RWPE1 (cell line): ENCODE data around the gene MED17.
"Not testable (repeated sequence)": the region's sequence is repeated elsewhere in the genome, so short reads cannot be mapped to it uniquely, and the experiment has no call there.

Experiments used
- CTCF ChIA-PET: fragments of 350-600 bp; sonication (Branson Sonifier 250); formaldehyde crosslinking; extraction: SDS; loops from one replicate; lab custom pipeline; 2021; lab: Yijun Ruan, JAX
- POLR2A ChIA-PET: fragments of 400-600 bp; formaldehyde crosslinking; extraction: SDS; loops from one replicate; lab custom pipeline; 2020; ENCODE audit warnings: antibody characterized with exemption; ENCODE audit not compliant: low non-redundant PET; lab: Yijun Ruan, JAX
- DNase-seq: peaks from one replicate; pipeline ENCODE4 v3.0.0; 2012; ENCODE audit warnings: low spot score
- H3K27ac ChIP-seq: fragments of 450-650 bp; 2 replicates; pipeline ENCODE4 v1.5.1; 2017
- TF ChIP-seq, protein P1 (sequence below): fragments of 450-650 bp; conservative IDR thresholded peaks from 2 replicates; pipeline ENCODE4 v1.5.1; 2017; ENCODE audit warnings: low read depth, mild to moderate bottlenecking

MED17 gene

GRCh38 chr11:93757301-93757700 lies 26.8 kb upstream of the MED17 start:
- TF ChIP-seq, protein P1, sequence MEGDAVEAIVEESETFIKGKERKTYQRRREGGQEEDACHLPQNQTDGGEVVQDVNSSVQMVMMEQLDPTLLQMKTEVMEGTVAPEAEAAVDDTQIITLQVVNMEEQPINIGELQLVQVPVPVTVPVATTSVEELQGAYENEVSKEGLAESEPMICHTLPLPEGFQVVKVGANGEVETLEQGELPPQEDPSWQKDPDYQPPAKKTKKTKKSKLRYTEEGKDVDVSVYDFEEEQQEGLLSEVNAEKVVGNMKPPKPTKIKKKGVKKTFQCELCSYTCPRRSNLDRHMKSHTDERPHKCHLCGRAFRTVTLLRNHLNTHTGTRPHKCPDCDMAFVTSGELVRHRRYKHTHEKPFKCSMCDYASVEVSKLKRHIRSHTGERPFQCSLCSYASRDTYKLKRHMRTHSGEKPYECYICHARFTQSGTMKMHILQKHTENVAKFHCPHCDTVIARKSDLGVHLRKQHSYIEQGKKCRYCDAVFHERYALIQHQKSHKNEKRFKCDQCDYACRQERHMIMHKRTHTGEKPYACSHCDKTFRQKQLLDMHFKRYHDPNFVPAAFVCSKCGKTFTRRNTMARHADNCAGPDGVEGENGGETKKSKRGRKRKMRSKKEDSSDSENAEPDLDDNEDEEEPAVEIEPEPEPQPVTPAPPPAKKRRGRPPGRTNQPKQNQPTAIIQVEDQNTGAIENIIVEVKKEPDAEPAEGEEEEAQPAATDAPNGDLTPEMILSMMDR, result no peak
- ChIA-PET POLR2A (no interaction called here), CTCF (no interaction called here)
- no peak overlapping the region for H3K27ac ChIP-seq
- no peak for DNase-seq

- CTCF ChIA-PET, result no interaction called here
- H3K27ac ChIP-seq, result no peak overlapping the region
- TF ChIP-seq, protein P1, result no peak
- no peak for DNase-seq
- POLR2A ChIA-PET, result no interaction called here
Observed at GRCh38 chr11:93757924-93758865, 25.9 kb upstream of the MED17 start.

DNA sequence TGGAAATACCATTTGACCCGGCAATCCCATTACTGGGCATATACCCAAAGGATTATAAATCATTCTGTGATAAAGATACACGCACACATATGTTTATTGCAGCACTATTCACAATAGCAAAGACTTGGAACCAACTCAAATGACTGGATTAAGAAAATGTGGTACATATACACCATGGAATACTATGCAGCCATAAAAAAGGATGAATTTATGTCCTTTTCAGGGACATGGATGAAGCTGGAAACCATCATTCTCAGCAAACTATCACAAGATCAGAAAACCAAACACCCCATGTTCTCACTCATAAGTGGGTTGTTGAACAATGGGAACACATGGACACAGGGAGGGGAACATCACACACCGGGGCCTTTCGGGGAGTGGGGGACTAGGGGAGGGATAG lies 25.0 kb upstream of the MED17 start:
- H3K27ac ChIP-seq, DNase-seq, CTCF ChIA-PET, POLR2A ChIA-PET: not testable (repeated sequence)

DNA sequence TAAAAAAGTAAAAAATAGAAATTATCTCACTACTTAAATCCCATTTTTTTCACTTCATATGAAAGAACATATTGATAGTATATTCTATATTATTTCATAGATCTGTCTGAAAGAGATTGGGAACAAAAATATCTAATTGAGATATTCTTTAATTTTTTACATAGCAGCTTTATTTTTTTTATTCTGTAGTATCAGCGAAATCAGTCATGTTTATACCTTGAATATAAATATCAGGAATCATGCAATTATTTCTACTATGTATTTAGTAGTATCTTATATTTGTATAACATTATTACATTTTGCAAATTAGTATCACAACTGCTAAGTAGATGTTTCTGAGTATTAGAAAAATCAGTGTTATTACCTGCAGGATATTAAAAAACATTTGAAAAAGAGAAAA lies 22.2 kb upstream of the MED17 start:
- no peak for DNase-seq
- no peak overlapping the region for H3K27ac ChIP-seq
- ChIA-PET POLR2A (no interaction called here), CTCF (no interaction called here)
- TF ChIP-seq, protein P1, result no peak

DNA sequence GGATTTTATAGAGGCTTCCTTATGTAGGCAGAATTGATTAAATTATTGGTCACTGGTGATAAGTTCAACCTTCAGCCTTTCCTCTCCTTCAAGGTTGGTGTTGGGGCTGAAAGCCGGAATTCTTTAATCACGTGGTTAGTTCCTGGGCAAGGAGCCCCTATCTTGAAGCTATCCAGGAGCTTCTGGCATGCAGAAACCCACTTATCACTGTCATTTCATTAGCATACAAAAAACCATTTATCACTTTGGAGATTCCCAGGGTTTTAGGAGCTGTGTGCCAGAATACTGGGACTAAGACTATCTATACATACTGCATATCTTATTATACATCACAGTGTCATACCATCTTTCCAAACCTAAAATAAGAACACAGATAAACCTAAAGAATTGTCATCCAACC lies 18.5 kb upstream of the MED17 start:
- H3K27ac ChIP-seq, result no peak overlapping the region

DNA sequence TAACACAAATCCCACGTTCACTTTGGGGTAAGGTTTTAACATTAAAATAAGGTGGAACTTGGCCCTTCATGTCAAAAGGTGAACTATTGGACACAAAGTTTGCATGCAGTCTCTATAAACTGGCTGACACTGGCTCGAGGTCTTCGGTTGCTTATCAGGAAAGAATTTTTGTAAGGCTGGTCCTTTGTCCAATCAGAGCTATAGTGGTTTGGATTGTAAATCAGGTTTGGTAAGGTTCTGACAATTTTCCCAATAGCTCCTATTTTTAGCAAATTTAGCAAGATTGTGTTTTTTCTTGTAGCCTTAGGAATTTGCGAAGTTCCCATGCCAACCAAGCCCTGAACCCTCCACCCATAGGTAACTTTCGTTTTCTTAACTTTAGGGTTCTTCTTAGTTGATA lies 17.6 kb upstream of the MED17 start:
- ChIA-PET POLR2A (no interaction called here), CTCF (no interaction called here)
- DNase-seq, result no peak
- TF ChIP-seq, protein P1, result no peak
- H3K27ac ChIP-seq, result no peak overlapping the region

More for the DNA sequence above, 18.5 kb upstream of the MED17 start:
- TF ChIP-seq, protein P1, result no peak
- no peak for DNase-seq
- CTCF ChIA-PET, result no interaction called here
- POLR2A ChIA-PET, result no interaction called here

- TF ChIP-seq, protein P1, result no peak
- DNase-seq, result no peak
- POLR2A ChIA-PET, result no interaction called here
- H3K27ac ChIP-seq, result no peak overlapping the region
- CTCF ChIA-PET, result no interaction called here
Observed at GRCh38 chr11:93767018-93767417, 17.1 kb upstream of the MED17 start.
